ENCODE results near the gene SLC12A5.

- no peak for TF ChIP-seq POLR2A (IDR thresholded peaks at IDR 0.05)
- TF ChIP-seq CTCF (IDR thresholded peaks at IDR 0.05): no peak
- no peak for TF ChIP-seq EP300 (IDR thresholded peaks at IDR 0.05; ENCODE audit: low read depth)
Measured at GRCh38 chr20:46104262-46104661, 75.2 kb downstream of the SLC12A5 start.

Data from transverse colon (tissue), 3 donors.